Activated CD4-positive, alpha-beta T cell treated with anti-CD3 and anti-CD28 coated beads, Interleukin-2, amount 10 ng/mL, durations not matched to agents 24 days and 14 days (primary cell): Measurements from ENCODE around the gene LIMD2. TPM values are rescaled to one million over a fixed set of nuclear protein-coding genes. Genes with fewer than 3 reads are reported as not detected.
"Not testable (repeated sequence)": the region's sequence is repeated elsewhere in the genome, so short reads cannot be mapped to it uniquely, and the experiment has no call there.

ENCODE experiments used
- DNase-seq: peaks from one replicate; pipeline ENCODE4 v3.0.0; 2022
- H3K27ac Mint-ChIP-seq: one replicate; pipeline ENCODE4 v1.8.0; 2022; ENCODE audit warnings: mild to moderate bottlenecking, mixed read lengths
- H3K27me3 Mint-ChIP-seq: one replicate; pipeline ENCODE4 v1.8.0; 2022; ENCODE audit warnings: mixed read lengths
- H3K36me3 Mint-ChIP-seq: one replicate; pipeline ENCODE4 v1.8.0; 2022; ENCODE audit warnings: low read depth, mild to moderate bottlenecking, mixed read lengths
- H3K4me1 Mint-ChIP-seq: one replicate; pipeline ENCODE4 v1.8.0; 2021; ENCODE audit warnings: mixed read lengths
- H3K4me3 Mint-ChIP-seq: one replicate; pipeline ENCODE4 v1.8.0; 2022; ENCODE audit warnings: mild to moderate bottlenecking, moderate library complexity, mixed read lengths
- H3K9me3 Mint-ChIP-seq: one replicate; pipeline ENCODE4 v1.8.0; 2021; ENCODE audit warnings: mixed read lengths
- intact Hi-C: fragments of 100-400 bp; cut with micrococcal nuclease; formaldehyde crosslinking; loops from one replicate; pipeline ENCODE4 v1.15.1; 2023
- total RNA-seq: library from RNA; stranded (reverse); gene quantifications from 2 replicates; pipeline ENCODE4 v1.2.3, GENCODE V29; 2022

Gene LIMD2
- 202 and 204 TPM in 2 replicates for total RNA-seq

DNA sequence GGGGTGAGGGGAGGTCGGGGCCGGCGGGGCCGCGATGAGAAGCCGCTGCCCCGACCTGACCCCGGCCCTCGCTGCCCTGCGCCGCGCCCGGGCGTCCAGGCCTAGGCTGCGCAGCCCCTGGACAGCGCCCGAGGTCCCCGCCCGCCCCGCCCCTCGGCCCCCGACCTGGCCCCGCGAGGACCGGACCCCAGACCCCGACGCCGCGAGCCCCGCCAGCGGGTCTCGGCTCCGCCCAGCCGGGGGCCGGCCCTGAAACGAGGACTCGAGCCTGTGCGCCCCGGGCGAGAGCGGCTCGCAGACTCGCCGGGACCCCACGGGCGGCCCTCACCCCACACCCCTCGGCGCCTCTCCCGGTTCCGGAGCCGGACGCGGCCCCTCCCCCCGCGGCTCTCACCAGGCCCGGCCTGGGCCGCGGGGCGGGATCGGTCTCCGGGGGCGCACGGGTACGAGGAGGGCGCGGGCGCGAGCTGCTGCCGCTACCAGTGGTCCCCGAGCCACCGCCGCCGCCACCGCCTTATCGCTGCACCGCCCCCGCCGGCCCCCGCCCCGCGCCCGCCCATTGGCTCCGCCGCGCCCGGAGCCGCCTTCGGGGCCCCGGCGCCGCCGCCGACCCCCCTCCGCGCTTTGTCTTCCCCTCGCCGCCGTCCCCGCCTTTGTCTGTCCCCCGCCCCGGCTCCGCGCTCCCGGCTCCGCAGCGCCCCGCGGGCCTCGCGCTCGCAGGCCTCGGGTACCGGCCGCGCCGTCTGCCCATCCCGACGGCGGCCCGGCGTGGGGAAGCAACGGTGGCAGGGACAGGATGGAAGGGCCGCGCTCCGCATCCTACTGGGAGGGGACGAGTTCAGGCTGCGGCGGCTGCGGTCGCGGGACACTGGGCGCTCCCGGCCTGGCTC is at the start of gene LIMD2:
LIMD2 (minus strand) TSS at position 488 of the 890 bp plus-strand sequence. CDS start 827 bp downstream, outside the sequence.
- Mint-ChIP-seq H3K27me3 (no peaks in the 10 kb centered on the region), H3K4me3 (peak within 1 kb of the TSS; percentile 93), H3K4me1 (peaks cover 56% of the 10 kb centered on the region), H3K27ac (peak within 1 kb of the TSS; percentile 97), H3K9me3 (no peaks in the 10 kb centered on the region), H3K36me3 (peaks cover 45% of the 10 kb centered on the region)
- intact Hi-C loops: loop anchor here (1.0 to 5.0 kb wide), 5 partner anchors 78 to 273 kb away; partner anchors contain the start of genes DCAF7, MAP3K3 and SMARCD2
- DNase-seq: peak; percentile 93

DNA sequence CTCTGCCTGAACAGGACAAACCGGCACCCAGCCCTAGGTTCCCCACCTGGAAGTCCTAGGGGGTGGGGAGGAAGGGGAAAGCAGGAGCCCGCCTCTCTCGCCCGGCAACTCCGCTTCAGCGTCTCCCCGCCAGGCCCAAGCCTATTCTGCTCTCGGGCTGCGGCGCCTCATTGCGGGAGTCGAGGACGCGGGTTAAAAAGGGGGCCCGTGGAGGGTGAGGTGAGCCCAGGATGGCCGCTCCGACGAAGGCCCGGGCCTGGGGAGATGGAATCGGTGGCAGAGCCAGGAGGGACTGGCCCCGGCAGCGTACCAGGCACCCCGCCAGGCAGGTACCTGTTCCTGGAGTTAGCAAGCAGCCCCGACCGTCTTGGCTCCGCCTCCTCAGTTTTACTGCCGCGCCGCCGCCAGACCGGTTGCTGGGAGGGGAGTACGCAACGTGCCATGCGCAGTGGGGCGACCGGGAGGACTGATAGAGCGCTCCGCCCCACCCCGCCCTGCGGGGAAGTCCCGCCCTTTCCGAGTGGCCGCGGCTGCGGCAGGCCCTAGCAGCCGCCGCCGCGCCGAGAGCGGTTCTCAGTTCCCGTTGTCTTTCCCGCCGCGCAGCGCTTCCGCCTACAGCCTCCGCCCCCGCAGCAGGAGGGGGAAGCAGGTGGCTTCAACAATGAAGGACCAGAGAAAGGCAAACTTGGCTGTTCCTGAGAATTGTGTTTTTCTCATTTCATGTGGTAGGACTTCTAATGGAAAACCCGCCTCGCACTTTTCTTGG is 41.7 kb upstream of the LIMD2 start, which contains the start of gene STRADA:
STRADA (minus strand) TSS at position 392 of the 766 bp plus-strand sequence. CDS start 13,430 bp downstream, outside the sequence.
- Mint-ChIP-seq H3K36me3 (peaks cover 18% of the 10 kb centered on the region), H3K4me1 (peaks cover 26% of the 10 kb centered on the region), H3K9me3 (no peaks in the 10 kb centered on the region), H3K27ac (peak within 1 kb of the TSS; percentile 96), H3K4me3 (peak within 1 kb of the TSS; percentile 92), H3K27me3 (no peaks in the 10 kb centered on the region)
- intact Hi-C loops: loop anchor here (1.0 kb wide), 4 partner anchors 32 to 119 kb away; partner anchors contain the start of genes CCDC47 and MAP3K3
- peak; percentile 100 for DNase-seq

DNA sequence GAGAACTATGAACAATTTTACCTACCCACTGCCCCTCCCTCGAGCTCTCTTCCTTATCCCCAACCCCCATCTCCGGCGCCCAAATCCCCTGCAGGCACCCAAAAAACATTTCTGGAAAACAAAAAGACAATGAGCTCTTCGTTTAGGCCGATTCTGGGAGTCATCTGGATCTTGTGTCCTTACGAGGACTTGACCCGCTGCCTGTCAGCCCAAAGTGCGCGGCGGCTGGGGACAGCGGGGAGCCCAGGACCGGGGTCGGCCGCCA is 41.1 kb upstream of the LIMD2 start:
- intact Hi-C loops: loop anchor here (1.0 kb wide), 4 partner anchors 32 to 119 kb away; partner anchors contain the start of genes CCDC47 and MAP3K3
- peak overlapping the region; percentile 96 for H3K27ac Mint-ChIP-seq
- no peak for DNase-seq

DNA sequence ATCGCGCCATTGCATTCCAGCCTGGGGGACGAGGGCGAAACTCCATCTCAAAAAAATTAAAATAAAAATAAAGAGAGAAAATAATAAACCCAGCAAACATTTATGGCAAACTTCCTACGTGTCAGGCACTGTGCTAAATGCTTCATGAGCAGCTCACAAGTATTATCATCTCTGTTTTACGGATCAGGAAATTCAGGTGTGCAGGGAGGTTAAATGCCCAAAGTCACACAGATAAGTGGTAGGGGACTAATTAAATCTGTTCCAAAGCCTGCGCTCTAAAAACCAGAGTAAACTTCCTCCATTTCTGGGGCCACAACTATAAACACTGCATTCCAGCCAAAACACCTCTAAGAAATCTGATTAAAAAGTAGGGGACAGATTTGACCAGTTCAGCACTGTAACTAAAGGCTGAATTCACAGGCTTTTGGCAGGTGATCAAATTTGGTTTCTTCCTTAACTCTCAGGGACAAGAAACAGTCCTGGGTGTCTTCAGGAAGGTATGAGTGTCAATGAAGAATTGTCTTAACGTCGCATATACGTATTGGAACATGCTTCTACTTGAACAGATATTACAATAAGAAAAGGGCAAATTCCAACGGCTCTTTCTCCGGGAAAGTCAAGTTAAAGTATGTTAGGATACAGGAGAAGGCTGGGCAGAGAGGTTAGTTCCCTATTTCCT is 40.7 kb upstream of the LIMD2 start:
- DNase-seq: peak; percentile 65
- Mint-ChIP-seq H3K27me3 (no peaks in the 10 kb centered on the region), H3K9me3 (no peaks in the 10 kb centered on the region), H3K27ac (peak overlapping the region; percentile 96), H3K4me3 (peak overlapping the region; percentile 92), H3K4me1 (peaks cover 26% of the 10 kb centered on the region), H3K36me3 (peaks cover 11% of the 10 kb centered on the region)
- intact Hi-C loops: loop anchor here (1.0 kb wide), 4 partner anchors 33 to 118 kb away; partner anchors contain the start of genes CCDC47 and MAP3K3

More for the DNA sequence above, 41.1 kb upstream of the LIMD2 start:
- Mint-ChIP-seq H3K36me3 (peaks cover 15% of the 10 kb centered on the region), H3K4me1 (peaks cover 26% of the 10 kb centered on the region), H3K9me3 (no peaks in the 10 kb centered on the region), H3K27me3 (no peaks in the 10 kb centered on the region), H3K4me3 (peak overlapping the region; percentile 92)

DNA sequence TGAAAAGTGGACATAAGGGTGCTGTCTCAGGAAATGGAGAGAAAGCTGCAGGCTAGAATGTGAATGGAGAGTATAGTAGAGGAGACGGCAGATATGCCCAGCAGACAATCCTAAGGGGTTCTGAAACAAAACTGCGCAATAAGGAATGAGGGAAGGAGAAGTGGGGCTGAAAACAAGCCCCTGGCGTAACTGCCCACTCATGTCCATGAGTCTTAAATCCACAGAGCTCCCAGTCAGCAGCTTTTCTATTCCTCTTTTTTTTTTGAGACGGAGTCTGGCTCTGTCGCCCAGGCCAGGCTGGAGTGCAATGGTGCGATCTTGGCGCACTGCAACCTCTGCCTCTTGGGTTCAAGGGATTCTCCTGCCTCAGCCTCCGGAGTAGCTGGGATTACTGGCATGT is 35.8 kb upstream of the LIMD2 start:
- Mint-ChIP-seq H3K4me3 (no peak overlapping the region), H3K4me1 (peaks cover 7% of the 10 kb centered on the region), H3K27me3 (no peaks in the 10 kb centered on the region), H3K27ac (no peak overlapping the region), H3K9me3 (no peaks in the 10 kb centered on the region), H3K36me3 (peaks cover 9% of the 10 kb centered on the region)
- no peak for DNase-seq
- intact Hi-C loops: no loop called here

DNA sequence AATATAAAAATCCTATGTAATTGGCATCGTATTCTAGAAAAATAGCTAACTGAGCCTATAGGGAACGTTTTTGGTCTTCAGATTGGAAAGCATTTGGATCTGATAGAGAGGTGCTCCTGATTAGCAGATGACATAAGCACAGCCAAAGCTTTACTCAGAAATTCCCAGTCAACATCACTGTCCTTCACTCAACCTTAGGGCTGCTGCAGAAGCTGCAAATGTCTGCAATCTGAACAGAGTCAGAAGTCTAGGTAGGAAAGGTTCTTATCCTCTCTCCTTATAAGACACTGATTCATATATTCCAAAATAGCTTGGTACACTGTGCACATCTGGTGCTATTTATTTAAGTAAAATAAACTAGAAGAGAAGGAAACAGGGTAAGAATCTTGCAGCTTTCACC is 22.5 kb upstream of the LIMD2 start:
- Mint-ChIP-seq H3K9me3 (no peaks in the 10 kb centered on the region), H3K4me3 (no peak overlapping the region), H3K27me3 (no peaks in the 10 kb centered on the region), H3K27ac (no peak overlapping the region), H3K36me3 (peaks cover 25% of the 10 kb centered on the region), H3K4me1 (peaks cover 1% of the 10 kb centered on the region)
- DNase-seq: no peak
- intact Hi-C loops: loop anchor here (2.0 kb wide), 1 partner anchor 14 kb away; no protein-coding TSS in a partner anchor

DNA sequence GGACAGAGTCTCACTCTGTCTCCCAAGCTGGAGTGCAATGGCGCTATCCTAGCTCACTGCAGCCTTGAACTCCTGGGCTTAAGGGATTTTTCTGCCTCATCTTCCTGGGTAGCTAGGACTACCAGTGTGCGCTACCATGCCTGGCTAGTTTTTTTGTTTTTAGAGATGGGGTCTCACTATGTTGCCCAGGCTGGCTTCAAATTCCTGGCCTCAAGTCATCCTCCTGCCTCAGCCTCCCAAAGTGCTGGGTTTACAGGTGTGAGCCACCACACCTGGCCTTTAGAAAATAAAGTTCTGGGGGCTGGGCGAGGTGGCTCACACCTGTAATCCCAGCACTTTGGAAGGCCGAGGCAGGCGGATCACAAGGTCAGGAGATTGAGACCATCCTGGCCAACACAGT is 20.3 kb upstream of the LIMD2 start:
- H3K27ac Mint-ChIP-seq, DNase-seq, H3K4me3 Mint-ChIP-seq, intact Hi-C loops, H3K27me3 Mint-ChIP-seq, H3K4me1 Mint-ChIP-seq, H3K9me3 Mint-ChIP-seq: not testable (repeated sequence)
- H3K36me3 Mint-ChIP-seq: peaks cover 21% of the 10 kb centered on the region

DNA sequence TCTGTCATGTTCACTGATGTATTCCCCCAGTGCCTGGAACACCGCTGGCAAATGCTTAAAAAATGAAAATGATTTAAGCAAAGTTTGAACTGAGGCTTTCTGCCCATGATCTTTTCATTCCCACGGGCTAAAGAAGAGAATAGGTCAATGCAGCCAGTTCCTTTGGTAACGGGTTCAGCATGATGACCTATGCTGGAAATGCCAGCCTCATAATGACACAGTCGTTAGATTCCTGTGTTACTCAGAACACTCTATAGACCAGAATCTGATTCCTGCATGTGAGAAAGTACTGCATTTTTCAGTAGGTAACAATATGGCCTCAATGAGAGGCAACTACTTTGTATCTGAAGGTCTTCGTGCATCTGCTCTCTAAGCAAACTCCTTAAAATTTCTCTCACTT is 19.1 kb upstream of the LIMD2 start:
- no peak overlapping the region for H3K4me3 Mint-ChIP-seq
- H3K36me3 Mint-ChIP-seq: peaks cover 22% of the 10 kb centered on the region
- no peaks in the 10 kb centered on the region for H3K9me3 Mint-ChIP-seq
- no peaks in the 10 kb centered on the region for H3K27me3 Mint-ChIP-seq
- intact Hi-C loops: no loop called here
- DNase-seq: no peak
- H3K27ac Mint-ChIP-seq: no peak overlapping the region
- peaks cover 3% of the 10 kb centered on the region for H3K4me1 Mint-ChIP-seq

DNA sequence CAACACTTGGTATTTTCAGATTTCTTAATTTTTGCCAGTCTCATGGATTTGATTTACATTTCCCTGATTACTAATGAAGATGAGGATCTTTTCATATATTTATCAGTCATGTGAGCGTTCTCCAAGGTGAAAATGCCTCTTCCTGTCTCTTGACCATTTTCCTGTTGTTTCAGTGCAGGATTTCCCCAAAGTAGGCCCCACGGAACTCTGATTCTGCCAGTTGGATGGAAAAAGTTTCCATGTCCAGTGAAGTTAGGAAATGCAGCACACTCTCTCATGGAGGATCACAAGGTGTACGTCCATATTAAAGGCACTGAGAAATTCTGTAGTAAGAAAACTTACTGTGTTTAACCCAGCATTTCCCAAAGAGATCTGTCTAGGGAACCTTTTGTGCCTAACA is 16.5 kb upstream of the LIMD2 start:
- no peaks in the 10 kb centered on the region for H3K27me3 Mint-ChIP-seq
- DNase-seq: no peak
- H3K4me3 Mint-ChIP-seq: no peak overlapping the region
- intact Hi-C loops: no loop called here
- no peak overlapping the region for H3K27ac Mint-ChIP-seq
- peaks cover 21% of the 10 kb centered on the region for H3K36me3 Mint-ChIP-seq
- no peaks in the 10 kb centered on the region for H3K9me3 Mint-ChIP-seq
- H3K4me1 Mint-ChIP-seq: peaks cover 5% of the 10 kb centered on the region

DNA sequence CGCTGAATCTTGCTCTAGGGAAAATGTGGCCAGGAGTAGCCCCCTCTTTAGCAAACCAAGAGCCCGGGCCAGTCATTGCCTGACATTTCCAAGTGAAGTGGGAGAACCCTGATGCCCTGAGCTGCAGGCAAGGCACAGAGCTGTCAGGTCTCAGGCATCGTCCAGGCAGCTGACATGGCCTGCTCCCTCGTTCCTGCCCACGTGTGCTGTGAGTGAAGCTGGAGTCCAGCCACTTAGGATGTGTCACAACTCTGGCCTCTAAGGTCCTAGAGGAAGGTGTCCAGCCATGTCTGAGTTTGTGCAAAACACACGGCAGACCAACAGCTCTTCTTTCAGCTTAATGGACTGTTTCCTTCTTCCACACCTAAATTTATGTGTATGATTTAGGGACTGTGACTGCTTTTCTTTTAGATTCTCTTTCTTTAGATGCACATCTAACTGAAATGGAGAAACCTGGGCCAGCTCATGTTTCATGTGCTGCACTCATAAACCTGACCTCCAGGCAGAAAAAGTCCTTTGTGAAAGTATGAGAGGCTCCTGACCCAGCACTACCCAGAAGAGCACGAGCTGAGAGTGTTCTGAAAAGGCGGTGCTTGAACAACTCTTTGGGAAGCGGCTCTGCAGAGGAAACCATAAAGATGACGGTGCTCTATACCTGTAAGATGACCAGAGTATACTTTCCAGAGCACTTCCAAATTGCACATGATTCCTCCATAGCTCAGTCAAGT is 14.8 kb upstream of the LIMD2 start:
- DNase-seq: no peak
- Mint-ChIP-seq H3K4me1 (peaks cover 9% of the 10 kb centered on the region), H3K27me3 (no peaks in the 10 kb centered on the region), H3K27ac (no peak overlapping the region), H3K9me3 (no peaks in the 10 kb centered on the region), H3K36me3 (peaks cover 29% of the 10 kb centered on the region), H3K4me3 (no peak overlapping the region)
- intact Hi-C loops: no loop called here

DNA sequence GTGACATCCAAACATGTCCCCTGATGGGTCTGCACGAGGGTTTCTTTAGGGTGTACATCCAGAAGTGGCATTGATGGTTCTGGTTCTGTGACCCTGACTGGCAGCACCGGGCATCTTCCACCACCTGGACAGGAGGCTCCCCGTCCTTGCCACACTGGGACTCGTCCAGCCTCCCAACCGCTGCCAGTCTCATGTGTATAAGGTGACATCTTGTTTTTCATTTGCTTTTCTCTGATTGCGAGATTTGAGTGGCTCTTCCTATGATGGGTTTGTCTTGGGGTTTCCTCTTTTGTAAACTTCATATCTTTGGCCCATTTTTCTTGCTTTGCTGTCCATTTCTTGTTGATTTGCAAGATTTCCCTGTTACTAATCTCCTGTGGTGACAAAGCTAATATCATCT is 9.2 kb upstream of the LIMD2 start:
- no peak for DNase-seq
- Mint-ChIP-seq H3K27ac (no peak overlapping the region), H3K36me3 (peaks cover 44% of the 10 kb centered on the region), H3K4me1 (peaks cover 44% of the 10 kb centered on the region), H3K4me3 (no peak overlapping the region), H3K9me3 (no peaks in the 10 kb centered on the region), H3K27me3 (no peaks in the 10 kb centered on the region)
- intact Hi-C loops: loop anchor here (2.0 kb wide), 1 partner anchor 14 kb away; no protein-coding TSS in a partner anchor

DNA sequence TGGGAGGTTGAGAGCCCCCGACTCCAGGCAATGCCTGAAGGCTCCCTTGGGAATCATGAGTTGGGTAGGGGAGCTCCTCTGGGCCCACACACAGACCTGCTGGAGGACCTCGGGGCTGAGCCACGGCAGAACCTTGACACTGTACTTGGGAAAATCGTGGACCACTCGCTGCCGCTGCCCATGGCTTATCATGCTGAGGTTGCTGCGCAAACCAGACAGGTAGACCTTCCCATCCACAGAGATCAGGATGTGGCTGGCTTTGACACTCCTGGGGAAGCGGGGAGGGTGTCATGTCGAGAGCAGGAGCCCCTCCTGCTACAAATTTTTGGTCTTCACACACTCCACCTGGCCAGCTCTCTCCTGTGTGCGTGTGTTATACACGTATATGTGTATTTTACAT is 7.2 kb upstream of the LIMD2 start:
- Mint-ChIP-seq H3K9me3 (no peaks in the 10 kb centered on the region), H3K27me3 (no peaks in the 10 kb centered on the region), H3K36me3 (peaks cover 53% of the 10 kb centered on the region), H3K27ac (peak overlapping the region; percentile 41), H3K4me1 (peaks cover 58% of the 10 kb centered on the region), H3K4me3 (peak overlapping the region; percentile 73)
- intact Hi-C loops: no loop called here
- peak; percentile 61 for DNase-seq
